Measurements from ENCODE around the gene RAB8A. TPM values are rescaled to one million over a fixed set of nuclear protein-coding genes. Genes with fewer than 3 reads are reported as not detected.

The RAB8A gene
- total and polyA plus RNA-seq, 7 experiments from 2014 or later: 61.8 to 154 (median 74.5) TPM

- no peak overlapping the region for H3K4me3 ChIP-seq (ENCODE audit: low read length)
- Mint-ChIP-seq H3K4me3 (peak overlapping the region in 1 of 10 donors; percentile 0), H3K27ac (peak overlapping the region in 4 of 9 donors; percentile 28 to 59 (median 50)), H3K9me3 (peaks cover 0 to 6% (median 0%) of the 10 kb centered on the region in 11 donors), H3K36me3 (peaks cover 20 to 37% (median 27%) of the 10 kb centered on the region in 5 donors), H3K27me3 (no peaks in the 10 kb centered on the region), H3K4me1 (peaks cover 0 to 29% (median 5%) of the 10 kb centered on the region in 7 donors)
- no peaks in the 10 kb centered on the region for H3K9me3 ChIP-seq (ENCODE audit: control insufficient read depth in 2 of 3, low read length in 3 of 3)
- H3K36me3 ChIP-seq (ENCODE audit: control insufficient read depth in 2 of 3, insufficient read depth in 3 of 3, low read length in 3 of 3): peaks cover 0 to 28% (median 0%) of the 10 kb centered on the region in 3 experiments
- intact Hi-C loops (cut with micrococcal nuclease): no loop called here
- ATAC-seq (peak; percentile 21), DNase-seq (no peak)
- peaks cover 0 to 16% of the 10 kb centered on the region in 2 donors for H3K4me1 ChIP-seq (ENCODE audit: control insufficient read depth in 2 of 2, insufficient read depth in 2 of 2, low read length in 2 of 2)
- POLR2A ChIA-PET: interaction anchor here (0.6 kb wide), 2 partner anchors 39 to 1955 kb away, joined by 3 read pairs; no protein-coding TSS in a partner anchor
- no peaks in the 10 kb centered on the region for H3K27me3 ChIP-seq (ENCODE audit: control insufficient read depth in 2 of 2, insufficient read depth in 2 of 2, low read length in 2 of 2)
- H3K27ac ChIP-seq (ENCODE audit: low read depth, low read length): no peak overlapping the region
- CTCF ChIA-PET: no interaction called here
These were observed 24.7 kb downstream of the RAB8A start for GRCh38 chr19:16136185-16136999.

DNA sequence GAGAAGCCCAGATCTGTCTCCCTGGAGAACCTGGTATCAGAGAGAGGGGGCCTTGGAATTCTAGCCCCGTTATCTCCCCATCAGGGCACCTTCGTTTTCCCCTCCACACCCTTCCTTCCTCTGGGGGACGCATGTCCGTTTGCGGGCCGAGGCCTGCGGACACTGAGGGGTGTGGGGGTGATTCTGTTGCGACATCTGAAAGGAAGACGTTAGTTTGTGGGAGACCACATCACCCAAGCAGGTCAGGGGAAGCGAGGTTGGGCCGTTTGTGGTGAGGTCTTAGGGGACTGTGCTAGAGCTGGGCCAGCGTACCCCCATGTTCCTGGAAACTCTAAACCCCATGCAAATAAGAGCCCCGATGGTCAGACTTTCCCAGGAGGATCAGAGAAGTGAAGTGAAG lies 28.1 kb downstream of the RAB8A start:
- Histone ChIP-seq H3K27ac (ENCODE audit: low read depth, low read length) (no peak overlapping the region), H3K36me3 (ENCODE audit: control insufficient read depth in 2 of 3, insufficient read depth in 3 of 3, low read length in 3 of 3) (no peaks in the 10 kb centered on the region), H3K4me1 (ENCODE audit: control insufficient read depth in 2 of 2, insufficient read depth in 2 of 2, low read length in 2 of 2) (peaks cover 12 to 30% of the 10 kb centered on the region in 2 donors), H3K27me3 (ENCODE audit: control insufficient read depth in 2 of 2, insufficient read depth in 2 of 2, low read length in 2 of 2) (no peaks in the 10 kb centered on the region), H3K4me3 (ENCODE audit: low read length) (no peak overlapping the region), H3K9me3 (ENCODE audit: control insufficient read depth in 2 of 3, low read length in 3 of 3) (no peaks in the 10 kb centered on the region)
- DNase-seq: no peak
- CTCF ChIA-PET: no interaction called here
- Mint-ChIP-seq H3K27ac (peak overlapping the region in 6 of 9 donors; percentile 37 to 70 (median 57)), H3K4me1 (peaks cover 13 to 48% (median 17%) of the 10 kb centered on the region in 7 donors), H3K4me3 (peak overlapping the region in 2 of 10 donors; percentile 2 to 22), H3K9me3 (peaks cover 0 to 4% (median 0%) of the 10 kb centered on the region in 11 donors), H3K27me3 (no peaks in the 10 kb centered on the region), H3K36me3 (peaks cover 0 to 20% (median 4%) of the 10 kb centered on the region in 5 donors)
- ATAC-seq: peak; percentile 34
- intact Hi-C loops (cut with micrococcal nuclease): no loop called here
- POLR2A ChIA-PET: interaction anchor here (1.3 kb wide), 1 partner anchor 24 kb away, joined by 5 read pairs; no protein-coding TSS in a partner anchor

GRCh38 chr19:16141043-16141442 lies 29.4 kb downstream of the RAB8A start:
- DNase-seq (no peak), ATAC-seq (peak; percentile 24)
- no peaks in the 10 kb centered on the region for H3K9me3 ChIP-seq (ENCODE audit: control insufficient read depth in 2 of 3, low read length in 3 of 3)
- H3K4me3 ChIP-seq (ENCODE audit: low read length): no peak overlapping the region
- H3K36me3 ChIP-seq (ENCODE audit: control insufficient read depth in 2 of 3, insufficient read depth in 3 of 3, low read length in 3 of 3): no peaks in the 10 kb centered on the region
- POLR2A ChIA-PET: no interaction called here
- intact Hi-C loops (cut with micrococcal nuclease): no loop called here
- Mint-ChIP-seq H3K9me3 (peaks cover 0 to 2% (median 0%) of the 10 kb centered on the region in 11 donors), H3K4me1 (peaks cover 19 to 51% (median 26%) of the 10 kb centered on the region in 7 donors), H3K4me3 (peak overlapping the region in 3 of 10 donors; percentile 21 to 56 (median 30)), H3K27ac (peak overlapping the region in 3 of 9 donors; percentile 46 to 80 (median 57)), H3K36me3 (peaks cover 0 to 17% (median 0%) of the 10 kb centered on the region in 5 donors), H3K27me3 (no peaks in the 10 kb centered on the region)
- no peak overlapping the region for H3K27ac ChIP-seq (ENCODE audit: low read depth, low read length)
- H3K4me1 ChIP-seq (ENCODE audit: control insufficient read depth in 2 of 2, insufficient read depth in 2 of 2, low read length in 2 of 2): peaks cover 12 to 30% of the 10 kb centered on the region in 2 donors
- no peaks in the 10 kb centered on the region for H3K27me3 ChIP-seq (ENCODE audit: control insufficient read depth in 2 of 2, insufficient read depth in 2 of 2, low read length in 2 of 2)
- CTCF ChIA-PET: no interaction called here

GRCh38 chr19:16142032-16142580 lies 30.4 kb downstream of the RAB8A start:
- H3K4me1 Mint-ChIP-seq: peaks cover 25 to 54% (median 31%) of the 10 kb centered on the region in 7 donors

DNA sequence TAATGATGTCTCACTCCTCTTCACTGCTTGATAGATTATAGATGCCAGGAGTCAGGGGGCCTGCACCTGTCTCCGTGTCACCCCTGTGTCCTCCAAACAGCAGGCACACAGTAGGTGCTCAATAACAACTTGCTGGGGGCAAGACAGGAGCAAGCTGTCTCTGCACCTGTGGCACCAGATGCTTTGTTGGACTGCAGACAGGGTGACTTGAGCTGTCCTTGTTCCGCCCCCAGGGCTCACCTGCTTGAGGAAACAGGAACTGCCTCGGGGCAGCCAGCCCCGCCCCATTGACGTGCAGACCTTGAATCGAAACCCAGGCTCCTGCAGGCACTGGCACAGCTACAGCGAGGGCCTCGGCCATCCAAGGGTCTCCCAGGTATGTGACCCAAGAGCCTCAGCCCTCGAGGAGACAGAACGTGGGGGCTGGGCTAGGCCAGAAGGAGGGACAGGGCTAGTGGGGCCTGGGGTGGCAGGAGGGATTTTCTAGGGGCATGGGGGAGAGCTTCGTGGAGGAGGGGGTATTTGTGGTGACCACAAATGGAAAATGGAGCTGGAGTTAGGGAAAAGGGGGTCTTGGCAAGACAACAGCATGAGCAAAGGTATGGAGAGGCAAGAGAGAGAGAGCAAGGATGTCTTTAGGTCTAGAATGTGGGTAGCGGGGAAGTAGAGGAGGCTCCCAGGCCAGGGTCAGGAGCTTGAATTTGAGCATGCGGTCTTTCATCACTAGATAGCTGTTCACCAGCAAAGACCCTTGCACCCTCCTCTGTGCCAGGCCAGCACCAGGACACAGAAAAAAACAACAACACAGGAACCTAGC lies 31.9 kb downstream of the RAB8A start, which contains the start of gene HSH2D:
Gene HSH2D (plus strand): TSS at position 287 of the 817 bp plus-strand sequence. CDS start 5,066 bp downstream, outside the sequence.
- intact Hi-C loops (cut with micrococcal nuclease): loop anchor here (1.0 to 2.0 kb wide), 5 partner anchors 25 to 65 kb away; partner anchors contain the start of genes RAB8A (in 2 of the 2) and FAM32A (in 1 of the 2)
- CTCF ChIA-PET: interaction anchor here (1.1 to 1.3 kb wide), 4 partner anchors 33 to 102 kb away, joined by 3 to 5 read pairs (median 3); no protein-coding TSS in a partner anchor
- DNase-seq: peak; percentile 57 to 83 (median 81)
- H3K36me3 ChIP-seq (ENCODE audit: control insufficient read depth in 2 of 3, insufficient read depth in 3 of 3, low read length in 3 of 3): peaks cover 0 to 4% (median 0%) of the 10 kb centered on the region in 3 experiments
- peaks cover 0 to 18% (median 0%) of the 10 kb centered on the region in 5 donors for H3K36me3 Mint-ChIP-seq
- H3K27me3 Mint-ChIP-seq: no peaks in the 10 kb centered on the region
- H3K9me3 Mint-ChIP-seq: peaks cover 0 to 2% (median 0%) of the 10 kb centered on the region in 11 donors
- H3K4me3 Mint-ChIP-seq: peak within 1 kb of the TSS; percentile 88 to 100 (median 95)
- peak; percentile 94 for ATAC-seq
- POLR2A ChIA-PET: interaction anchor here (0.5 to 1.7 kb wide), 13 partner anchors 14 to 907 kb away, joined by 3 to 7 read pairs (median 4); partner anchors contain the start of genes RAB8A and TPM4
- H3K27ac Mint-ChIP-seq: peak within 1 kb of the TSS; percentile 92 to 100 (median 96)
- H3K27ac ChIP-seq (ENCODE audit: low read depth, low read length): peak within 1 kb of the TSS; percentile 94
- no peaks in the 10 kb centered on the region for H3K9me3 ChIP-seq (ENCODE audit: control insufficient read depth in 2 of 3, low read length in 3 of 3)
- H3K4me3 ChIP-seq (ENCODE audit: low read length): peak within 1 kb of the TSS; percentile 95
- peaks cover 12 to 26% of the 10 kb centered on the region in 2 donors for H3K4me1 ChIP-seq (ENCODE audit: control insufficient read depth in 2 of 2, insufficient read depth in 2 of 2, low read length in 2 of 2)
- no peaks in the 10 kb centered on the region for H3K27me3 ChIP-seq (ENCODE audit: control insufficient read depth in 2 of 2, insufficient read depth in 2 of 2, low read length in 2 of 2)
- H3K4me1 Mint-ChIP-seq: peaks cover 25 to 57% (median 31%) of the 10 kb centered on the region in 7 donors

More at GRCh38 chr19:16142032-16142580, 30.4 kb downstream of the RAB8A start:
- DNase-seq (no peak), ATAC-seq (no peak)
- H3K27ac ChIP-seq (ENCODE audit: low read depth, low read length): no peak overlapping the region
- H3K4me3 ChIP-seq (ENCODE audit: low read length): no peak overlapping the region
- peaks cover 12 to 26% of the 10 kb centered on the region in 2 donors for H3K4me1 ChIP-seq (ENCODE audit: control insufficient read depth in 2 of 2, insufficient read depth in 2 of 2, low read length in 2 of 2)
- Mint-ChIP-seq H3K9me3 (peaks cover 0 to 2% (median 0%) of the 10 kb centered on the region in 11 donors), H3K27ac (peak overlapping the region in 5 of 9 donors; percentile 36 to 82 (median 50)), H3K4me3 (peak overlapping the region in 5 of 10 donors; percentile 14 to 53 (median 28)), H3K36me3 (peaks cover 0 to 21% (median 0%) of the 10 kb centered on the region in 5 donors), H3K27me3 (no peaks in the 10 kb centered on the region)
- H3K9me3 ChIP-seq (ENCODE audit: control insufficient read depth in 2 of 3, low read length in 3 of 3): no peaks in the 10 kb centered on the region
- CTCF ChIA-PET: interaction anchor here (1.1 kb wide), 1 partner anchor 81 kb away, joined by 3 read pairs; no protein-coding TSS in a partner anchor
- H3K36me3 ChIP-seq (ENCODE audit: control insufficient read depth in 2 of 3, insufficient read depth in 3 of 3, low read length in 3 of 3): no peaks in the 10 kb centered on the region
- POLR2A ChIA-PET: no interaction called here
- intact Hi-C loops (cut with micrococcal nuclease): loop anchor here in 1 of 2 donors (2.0 kb wide), 3 partner anchors 23 to 63 kb away; partner anchors contain the start of gene RAB8A
- no peaks in the 10 kb centered on the region for H3K27me3 ChIP-seq (ENCODE audit: control insufficient read depth in 2 of 2, insufficient read depth in 2 of 2, low read length in 2 of 2)

Data from naive thymus-derived CD4-positive, alpha-beta T cell (primary cell).